B cell (primary cell): ENCODE data around the gene JPH3. TPM values are rescaled to one million over a fixed set of nuclear protein-coding genes. Genes with fewer than 3 reads are reported as not detected.

Experiments
- ATAC-seq: fragments of 200-7000 bp; cut with Tn5 transposase; one replicate; pipeline ENCODE4 v1.10.0; 2021; ENCODE audit warnings: low read depth, mild to moderate bottlenecking, moderate number of reproducible peaks, moderate library complexity
- CTCF ChIA-PET: fragments of 350-600 bp; sonication (Branson Sonifier 250); formaldehyde crosslinking; loops from one replicate; lab custom pipeline; 2021; ENCODE audit warnings: antibody characterized with exemption, inconsistent platforms; lab: Charles Lee
- POLR2A ChIA-PET: fragments of 350-600 bp; sonication (Branson Sonifier 250); formaldehyde crosslinking; loops from one replicate; lab custom pipeline; 2021; ENCODE audit warnings: antibody characterized with exemption; lab: Charles Lee
- DNase-seq: peaks from one replicate; pipeline ENCODE4 v3.0.0; 2013
- H2AFZ ChIP-seq: 2 replicates; pipeline ENCODE4 v1.6.1; 2012; ENCODE audit warnings: mild to moderate bottlenecking, low read depth, low read length; ENCODE audit not compliant: insufficient read depth, poor library complexity, severe bottlenecking
- H3K27ac ChIP-seq, 2 donors: 1 replicate in 1 of 2; 2 replicates in 1 of 2; pipeline ENCODE4 v1.5.1; 2012 to 2013; ENCODE audit warnings: low read length in 2 of 2, mild to moderate bottlenecking in 2 of 2, moderate library complexity in 1 of 2
- H3K27me3 ChIP-seq, 4 experiments: fragments of 200-600 bp in 1 of 4; sonication (generic) in 1 of 4; replicated peaks in 1 of 4; 1 replicate in 2 of 4; 2 replicates in 2 of 4; pipeline versions ENCODE4 v1.6.1 to v1.7.0; 2013 to 2016; ENCODE audit warnings: low read length in 3 of 4, mild to moderate bottlenecking in 2 of 4, mixed read lengths in 1 of 4, moderate library complexity in 1 of 4; ENCODE audit not compliant: insufficient read depth in 4 of 4, control insufficient read depth in 3 of 4; ENCODE audit errors: control extremely low read depth in 1 of 4
- H3K36me3 ChIP-seq, 2 experiments: replicated peaks in 1 of 2; 1 replicate in 1 of 2; 2 replicates in 1 of 2; pipeline versions ENCODE4 v1.6.1 to v1.7.1; 2013; ENCODE audit warnings: low read length in 1 of 2; ENCODE audit not compliant: insufficient read depth in 2 of 2, control insufficient read depth in 1 of 2; ENCODE audit errors: control extremely low read depth in 1 of 2, extremely low read depth in 1 of 2
- H3K4me1 ChIP-seq, 2 donors: fragments of 200-600 bp in 1 of 2; sonication (generic) in 1 of 2; 1 replicate in 1 of 2; 2 replicates in 1 of 2; pipeline versions ENCODE4 v1.5.1 to v1.6.1; 2013 to 2017; ENCODE audit warnings: low read length in 2 of 2; ENCODE audit not compliant: control insufficient read depth in 2 of 2, insufficient read depth in 2 of 2
- H3K4me2 ChIP-seq: replicated peaks from 2 replicates; pipeline ENCODE3; 2012; ENCODE audit warnings: mild to moderate bottlenecking, low read depth, low read length; ENCODE audit not compliant: poor library complexity, severe bottlenecking
- H3K4me3 ChIP-seq, 5 experiments: fragments of 200-600 bp in 1 of 5; sonication (generic) in 1 of 5; 1 replicate in 3 of 5; 2 replicates in 2 of 5; pipeline versions ENCODE4 v1.5.1 to v1.7.0; 2011 to 2016; ENCODE audit warnings: low read length in 4 of 5, mild to moderate bottlenecking in 4 of 5, low read depth in 2 of 5, control low read depth in 1 of 5, moderate library complexity in 1 of 5; ENCODE audit not compliant: insufficient read depth in 1 of 5; ENCODE audit errors: control extremely low read depth in 1 of 5, extremely low read depth in 1 of 5
- H3K79me2 ChIP-seq: fragments of 200-600 bp; sonication (generic); one replicate; pipeline ENCODE4 v1.6.0; 2016; ENCODE audit warnings: low read length; ENCODE audit not compliant: control insufficient read depth, insufficient read depth
- H3K9ac ChIP-seq: fragments of 200-600 bp; sonication (generic); 2 replicates; pipeline ENCODE4 v1.6.1; 2017; ENCODE audit warnings: mild to moderate bottlenecking, low read length, moderate library complexity
- H3K9me3 ChIP-seq, 3 donors: one replicate each; pipeline versions ENCODE4 v1.6.1 to v1.7.1; 2013; ENCODE audit warnings: low read length in 2 of 3; ENCODE audit not compliant: control insufficient read depth in 2 of 3, insufficient read depth in 1 of 3; ENCODE audit errors: control extremely low read depth in 1 of 3
- H4K20me1 ChIP-seq: 2 replicates; pipeline ENCODE4 v1.6.0; 2012; ENCODE audit warnings: mild to moderate bottlenecking, low read length; ENCODE audit not compliant: insufficient read depth, control insufficient read depth, poor library complexity, severe bottlenecking
- H3K27ac Mint-ChIP-seq: one replicate; pipeline ENCODE4 v1.8.0; 2021; ENCODE audit warnings: mixed read lengths
- H3K27me3 Mint-ChIP-seq: one replicate; pipeline ENCODE4 v1.8.0; 2021; ENCODE audit warnings: mixed read lengths
- H3K4me1 Mint-ChIP-seq: one replicate; pipeline ENCODE4 v1.8.0; 2021; ENCODE audit warnings: mixed read lengths
- H3K4me3 Mint-ChIP-seq: one replicate; pipeline ENCODE4 v1.8.0; 2021; ENCODE audit warnings: mixed read lengths
- H3K9me3 Mint-ChIP-seq: one replicate; pipeline ENCODE4 v1.8.0; 2022; ENCODE audit warnings: mixed read lengths; ENCODE audit not compliant: insufficient read depth
- EZH2 ChIP-seq: IDR thresholded peaks from 2 replicates; pipeline ENCODE4 v1.6.1; 2012; ENCODE audit warnings: borderline replicate concordance, low read depth, mild to moderate bottlenecking, moderate library complexity, low read length; ENCODE audit not compliant: insufficient read depth, poor library complexity, severe bottlenecking
- WGBS: methylation state at CpG from one replicate; pipeline ENCODE4 v1.1.5; 2013; ENCODE audit warnings: missing lambda C conversion rate; ENCODE audit not compliant: insufficient coverage; 5-methylcytosine and 5-hydroxymethylcytosine counted together
- intact Hi-C: fragments of 100-400 bp; cut with micrococcal nuclease; formaldehyde crosslinking; loops from one replicate; pipeline ENCODE4 v1.10.0; 2022
- polyA plus RNA-seq: library from polyadenylated mRNA; depleted of rRNA; stranded (reverse); fragments of >200 nt; gene quantifications from 2 replicates; pipeline ENCODE4 v1.2.3, GENCODE V29; 2012
- total RNA-seq, 2 donors: library from RNA; stranded (reverse); fragments of 120-200 nt in 1 of 2; gene quantifications; 1 replicate in 1 of 2; 2 replicates in 1 of 2; pipeline versions ENCODE4 v1.2.3 to v1.2.4, GENCODE V29; 2013 to 2022
- TF ChIP-seq, protein P1 (sequence below): fragments of 200-600 bp; IDR thresholded peaks from one replicate; pipeline ENCODE4 v1.8.0; 2022; ENCODE audit warnings: antibody characterized with exemption, mild to moderate bottlenecking

JPH3 gene
- total and polyA plus RNA-seq, 2 donors (not counting 1 experiment from before 2014, with no cell fraction given) = not detected

DNA sequence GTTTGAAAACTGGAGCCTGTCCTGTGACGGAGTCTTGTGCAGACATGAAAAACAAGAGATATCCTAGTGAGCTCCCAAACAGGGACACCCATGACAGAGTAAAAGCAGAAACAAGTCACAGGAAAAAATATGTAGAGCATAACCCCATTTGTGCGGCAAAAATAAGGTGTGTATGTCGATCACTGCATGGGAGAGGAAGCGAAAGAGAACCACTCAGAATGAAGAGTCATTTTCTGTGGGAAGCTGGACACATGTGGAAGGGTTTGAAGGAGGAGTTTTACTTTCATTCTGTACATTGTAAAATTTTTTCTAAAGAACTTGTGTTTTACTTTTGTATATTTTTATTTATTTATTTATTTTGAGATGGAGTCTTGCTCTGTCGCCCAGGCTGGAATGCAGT is 72.1 kb downstream of the JPH3 start:
- H4K20me1 ChIP-seq = no peaks in the 10 kb centered on the region
- DNase-seq = peak; percentile 44
- H3K4me2 ChIP-seq = no peak overlapping the region
- ChIA-PET POLR2A (no interaction called here), CTCF (interaction anchor here (1.9 kb wide), 1 partner anchor 39 kb away, joined by 4 read pairs; no protein-coding TSS in a partner anchor)
- no peak overlapping the region for H2AFZ ChIP-seq
- H3K4me1 ChIP-seq = peaks cover 0 to 47% of the 10 kb centered on the region in 2 donors
- H3K4me1 Mint-ChIP-seq = peaks cover 2% of the 10 kb centered on the region
- no peaks in the 10 kb centered on the region for H3K9me3 ChIP-seq
- ATAC-seq = no peak
- TF ChIP-seq EZH2 = no peak
- H3K4me3 Mint-ChIP-seq = no peak overlapping the region
- no peak overlapping the region for H3K27ac ChIP-seq
- H3K9me3 Mint-ChIP-seq = no peaks in the 10 kb centered on the region
- no peaks in the 10 kb centered on the region for H3K36me3 ChIP-seq
- no peak overlapping the region for H3K27ac Mint-ChIP-seq
- 20% methylated on average over 1 of the region's 5 CpGs for WGBS
- H3K9ac ChIP-seq = no peak overlapping the region
- H3K27me3 ChIP-seq = no peaks in the 10 kb centered on the region
- peaks cover 3% of the 10 kb centered on the region for H3K27me3 Mint-ChIP-seq
- no peaks in the 10 kb centered on the region for H3K79me2 ChIP-seq
- no peak overlapping the region for H3K4me3 ChIP-seq
- intact Hi-C loops = no loop called here

DNA sequence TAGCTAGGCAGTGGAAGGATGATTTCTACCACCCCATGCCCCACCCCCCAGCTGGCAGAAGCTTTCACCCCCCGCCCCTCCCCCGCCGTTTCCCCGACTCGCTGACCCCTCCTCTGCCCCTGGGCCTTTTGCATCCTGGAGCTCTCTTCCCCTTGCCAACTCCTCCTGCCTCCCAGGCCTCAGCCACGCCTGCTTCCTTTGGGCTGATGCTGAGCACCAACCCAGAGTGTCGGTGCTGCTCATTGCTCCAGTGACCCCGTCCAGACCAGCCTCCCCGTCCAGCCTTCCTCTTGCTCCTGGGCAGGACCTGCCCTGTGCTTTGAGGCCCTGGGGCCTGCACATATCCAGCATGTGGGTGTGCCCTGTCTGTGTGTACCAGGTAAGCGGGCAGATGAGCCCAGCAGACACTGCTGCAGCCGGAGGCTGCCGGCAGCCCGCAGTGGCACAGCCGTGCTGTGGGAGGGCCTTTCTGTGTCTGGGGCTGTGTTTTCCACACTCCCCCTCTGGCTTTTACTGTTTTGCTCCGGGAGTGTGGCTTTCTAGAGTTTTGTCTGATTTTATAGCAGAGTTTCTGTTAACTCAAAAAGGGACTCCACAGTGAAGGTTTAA is 72.9 kb downstream of the JPH3 start:
- H3K27ac Mint-ChIP-seq = no peak overlapping the region

More for the DNA sequence above, 72.9 kb downstream of the JPH3 start:
- Histone ChIP-seq H3K4me3 (no peak overlapping the region), H3K9ac (no peak overlapping the region), H2AFZ (no peak overlapping the region), H3K27ac (no peak overlapping the region), H3K36me3 (no peaks in the 10 kb centered on the region), H3K4me1 (peaks cover 0 to 39% of the 10 kb centered on the region in 2 donors), H4K20me1 (no peaks in the 10 kb centered on the region), H3K9me3 (no peaks in the 10 kb centered on the region), H3K4me2 (no peak overlapping the region), H3K27me3 (no peaks in the 10 kb centered on the region), H3K79me2 (no peaks in the 10 kb centered on the region)
- no peak for DNase-seq
- peaks cover 3% of the 10 kb centered on the region for H3K27me3 Mint-ChIP-seq
- CTCF ChIA-PET = interaction anchor here (1.9 kb wide), 1 partner anchor 39 kb away, joined by 4 read pairs; no protein-coding TSS in a partner anchor
- H3K9me3 Mint-ChIP-seq = no peaks in the 10 kb centered on the region
- no peak overlapping the region for H3K4me3 Mint-ChIP-seq
- TF ChIP-seq, protein P1, sequence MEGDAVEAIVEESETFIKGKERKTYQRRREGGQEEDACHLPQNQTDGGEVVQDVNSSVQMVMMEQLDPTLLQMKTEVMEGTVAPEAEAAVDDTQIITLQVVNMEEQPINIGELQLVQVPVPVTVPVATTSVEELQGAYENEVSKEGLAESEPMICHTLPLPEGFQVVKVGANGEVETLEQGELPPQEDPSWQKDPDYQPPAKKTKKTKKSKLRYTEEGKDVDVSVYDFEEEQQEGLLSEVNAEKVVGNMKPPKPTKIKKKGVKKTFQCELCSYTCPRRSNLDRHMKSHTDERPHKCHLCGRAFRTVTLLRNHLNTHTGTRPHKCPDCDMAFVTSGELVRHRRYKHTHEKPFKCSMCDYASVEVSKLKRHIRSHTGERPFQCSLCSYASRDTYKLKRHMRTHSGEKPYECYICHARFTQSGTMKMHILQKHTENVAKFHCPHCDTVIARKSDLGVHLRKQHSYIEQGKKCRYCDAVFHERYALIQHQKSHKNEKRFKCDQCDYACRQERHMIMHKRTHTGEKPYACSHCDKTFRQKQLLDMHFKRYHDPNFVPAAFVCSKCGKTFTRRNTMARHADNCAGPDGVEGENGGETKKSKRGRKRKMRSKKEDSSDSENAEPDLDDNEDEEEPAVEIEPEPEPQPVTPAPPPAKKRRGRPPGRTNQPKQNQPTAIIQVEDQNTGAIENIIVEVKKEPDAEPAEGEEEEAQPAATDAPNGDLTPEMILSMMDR = no peak
- no peak for TF ChIP-seq EZH2
- ATAC-seq = no peak
- 76% methylated on average over 8 of the region's 15 CpGs for WGBS
- intact Hi-C loops = no loop called here
- POLR2A ChIA-PET = no interaction called here
- peaks cover 2% of the 10 kb centered on the region for H3K4me1 Mint-ChIP-seq
